Stimulated activated CD8-positive, alpha-beta memory T cell treated with anti-CD3 and anti-CD28 coated beads, Interleukin-7, amount 100 ng/mL, for 24 hours (primary cell): Measurements from ENCODE around the gene MMP28.

ENCODE experiments used
- DNase-seq: peaks from one replicate; pipeline ENCODE4 v3.0.0-alpha.2; 2020; ENCODE audit warnings: low read depth

MMP28 gene

DNA sequence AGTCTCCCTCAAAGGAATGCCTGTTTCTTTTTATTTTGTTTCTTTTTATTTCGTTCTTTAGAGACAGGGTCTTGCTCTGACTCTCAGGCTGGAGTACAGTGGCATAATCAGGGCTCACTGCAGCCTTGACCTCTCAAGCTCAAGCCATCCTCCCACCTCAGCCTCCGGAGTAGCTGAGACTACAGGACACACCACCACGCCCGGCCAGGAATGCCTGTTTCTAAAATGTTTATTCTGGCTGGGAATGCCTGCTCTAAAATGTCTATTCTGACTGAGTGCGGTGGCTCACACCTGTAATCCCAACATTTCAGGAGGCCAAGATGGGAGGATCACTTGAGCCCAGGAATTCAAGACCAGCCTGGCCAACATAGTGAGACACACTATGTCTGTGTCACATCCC is 2.5 kb upstream of the MMP28 start:
- no peak for DNase-seq

DNA sequence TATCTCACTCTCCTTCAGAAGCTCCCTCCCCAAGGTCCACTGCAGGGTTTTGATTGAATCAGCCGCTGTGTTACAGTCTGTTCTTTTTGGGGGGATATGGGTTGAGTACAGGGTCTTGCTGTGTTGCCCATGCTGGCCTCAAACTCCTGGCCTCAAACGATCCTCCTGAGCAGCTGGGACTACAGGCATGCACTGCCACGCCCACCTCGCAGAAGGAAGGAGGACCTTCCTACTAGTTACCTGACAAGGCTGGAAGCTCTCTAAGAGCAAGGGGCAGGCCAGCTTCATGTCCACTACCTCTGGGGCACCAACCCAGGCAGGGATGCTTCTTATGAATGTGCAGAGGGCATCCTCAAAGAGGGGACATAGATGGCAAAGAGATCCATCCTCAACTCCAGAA is 1.9 kb upstream of the MMP28 start:
- no peak for DNase-seq

DNA sequence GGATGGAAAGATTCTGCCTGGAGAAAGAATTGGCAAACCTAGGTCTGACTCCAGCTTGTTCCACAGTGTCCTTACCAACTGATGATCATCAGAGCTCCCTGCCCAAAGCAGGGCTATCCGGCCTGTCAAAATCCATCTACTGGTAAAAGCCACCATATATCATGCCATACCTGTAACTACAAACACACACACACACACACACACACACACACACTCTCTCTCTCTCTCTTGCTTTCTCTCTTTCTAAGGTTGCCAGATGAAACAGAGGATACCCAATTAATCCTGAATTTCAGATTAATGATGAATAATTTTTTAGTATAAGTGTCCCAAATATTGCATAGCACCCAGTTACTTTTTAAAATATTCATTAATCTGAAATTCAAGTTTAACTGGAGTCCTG is 1.5 kb upstream of the MMP28 start:
- no peak for DNase-seq

DNA sequence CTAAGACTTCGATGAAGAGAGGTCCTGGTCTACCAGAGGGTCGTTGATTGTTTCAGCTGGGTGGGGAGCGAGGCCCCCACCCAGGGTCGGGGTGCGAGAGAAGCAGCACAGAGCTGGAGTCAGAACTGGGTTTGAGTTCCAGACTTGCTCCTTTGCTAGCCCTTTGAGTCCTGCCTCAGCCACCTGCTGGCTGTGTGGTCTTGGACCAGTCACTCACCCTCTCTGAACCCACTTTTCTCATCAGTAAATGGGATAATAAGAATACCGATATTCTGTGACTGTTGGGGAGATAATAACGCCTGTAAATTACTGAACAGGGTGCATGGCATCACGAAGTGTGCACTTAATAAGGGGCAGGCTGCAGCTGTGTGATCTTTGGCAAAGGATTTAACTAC is 427 bp upstream of the MMP28 start:
- no peak for DNase-seq

DNA sequence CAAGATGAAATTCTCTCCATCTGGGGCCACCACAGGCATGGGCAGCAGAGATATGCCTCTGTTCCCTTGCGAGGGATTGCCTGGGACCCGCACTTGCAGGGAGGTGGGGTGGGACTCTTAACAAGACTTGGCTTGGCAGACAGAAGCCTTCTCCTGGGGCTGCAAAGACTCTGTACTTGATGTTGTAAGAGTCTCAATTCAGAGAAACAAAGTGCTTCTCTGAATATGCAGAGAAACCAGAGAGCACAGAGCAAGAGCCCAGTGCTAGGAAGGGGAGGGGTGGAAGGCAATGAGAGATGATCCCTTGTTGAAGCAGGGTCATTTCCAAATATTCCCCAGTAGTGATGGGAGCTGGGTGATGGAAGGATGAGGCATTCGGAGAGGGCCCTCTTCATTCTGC is 2.2 kb downstream of the MMP28 start:
- DNase-seq: no peak

DNA sequence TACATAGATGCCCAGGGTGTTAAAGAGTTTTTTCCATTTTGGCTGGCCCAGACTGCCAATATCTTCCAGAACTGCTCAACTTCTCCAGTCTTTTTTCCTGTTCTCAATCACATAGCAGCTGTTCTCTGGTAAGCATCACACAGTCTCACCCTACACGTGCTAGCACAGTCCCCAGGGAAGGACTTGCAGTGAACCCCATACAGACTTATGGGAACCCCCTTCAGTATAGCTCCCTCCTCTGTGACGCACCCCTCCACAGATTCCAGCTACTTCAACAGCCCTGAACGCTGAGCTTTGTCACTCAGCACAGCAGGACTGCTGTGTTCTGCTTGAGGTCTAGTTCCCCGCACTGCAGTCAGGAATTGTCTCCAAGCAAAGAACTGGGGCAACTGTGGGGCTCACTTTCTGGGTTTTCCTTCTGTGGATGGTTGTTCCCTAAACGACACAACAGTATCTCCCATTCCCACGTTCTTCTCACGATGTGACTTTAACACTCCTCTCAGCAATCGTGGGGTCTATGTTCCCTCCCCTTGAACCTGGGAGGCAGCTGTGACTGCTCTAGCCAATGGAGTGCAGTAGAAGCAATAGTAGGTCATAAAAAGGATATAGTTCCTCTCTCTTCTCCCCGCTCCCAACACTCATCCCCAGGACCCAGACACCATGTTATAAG is 3.6 kb downstream of the MMP28 start:
- DNase-seq: no peak

DNA sequence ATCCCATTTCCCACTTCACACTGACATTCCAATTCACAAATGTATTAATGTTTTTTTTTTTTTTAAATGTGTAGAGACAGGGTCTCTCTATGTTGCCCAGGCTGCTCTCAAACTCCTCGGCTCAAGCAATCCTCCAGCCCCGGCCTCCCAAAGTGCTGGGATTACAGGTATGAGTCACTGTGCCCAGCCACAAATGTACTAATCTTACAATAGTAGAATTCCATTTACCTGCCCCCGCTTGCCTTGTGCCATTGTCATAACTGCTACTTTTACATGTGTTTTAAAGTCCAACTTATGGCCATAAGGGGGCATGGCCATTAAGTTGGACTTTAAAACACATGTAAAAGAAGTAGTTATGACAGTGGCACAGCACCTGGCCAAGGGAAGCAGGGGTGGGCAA is 4.6 kb downstream of the MMP28 start:
- no peak for DNase-seq

DNA sequence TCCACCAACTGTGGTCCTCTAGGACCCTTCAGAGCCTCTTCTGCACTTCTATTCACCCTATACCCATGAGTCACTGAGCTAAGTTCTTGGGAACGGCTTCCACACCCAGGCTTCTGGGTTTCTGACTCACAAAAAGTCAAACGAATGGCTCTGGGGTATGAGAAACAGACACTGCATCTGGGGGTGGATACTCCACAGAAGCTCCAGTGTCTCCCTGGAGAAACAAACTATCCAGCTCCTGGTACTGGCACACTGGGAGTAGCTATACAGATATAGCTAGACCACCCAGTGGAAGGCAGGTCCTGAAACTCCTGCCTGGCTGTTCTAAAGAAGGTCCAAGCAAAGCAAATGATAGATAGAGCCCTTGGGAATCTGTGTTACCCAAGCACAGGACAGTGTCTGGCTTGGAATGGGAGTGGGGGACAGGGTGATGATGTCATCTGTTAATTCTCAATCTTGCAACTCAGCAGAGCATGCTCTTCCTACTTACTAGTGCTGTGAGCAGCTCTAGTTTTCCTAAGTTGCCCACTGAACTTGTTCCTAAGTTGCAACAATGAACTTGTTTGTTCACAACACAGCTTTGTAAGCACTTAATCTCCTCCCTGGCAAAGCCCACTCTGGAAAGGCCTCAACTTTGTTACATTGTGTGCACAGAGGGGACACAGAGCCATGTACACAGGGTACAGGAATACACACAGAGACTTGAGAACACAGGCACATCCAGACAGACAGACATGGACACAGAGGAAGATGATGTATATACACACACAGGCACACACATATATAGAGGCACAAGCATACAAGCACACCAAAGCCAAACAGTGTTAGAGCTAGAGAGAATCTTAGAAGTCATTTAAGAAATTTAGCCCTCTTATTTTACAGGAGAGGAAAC is 6.7 kb downstream of the MMP28 start:
- no peak for DNase-seq

DNA sequence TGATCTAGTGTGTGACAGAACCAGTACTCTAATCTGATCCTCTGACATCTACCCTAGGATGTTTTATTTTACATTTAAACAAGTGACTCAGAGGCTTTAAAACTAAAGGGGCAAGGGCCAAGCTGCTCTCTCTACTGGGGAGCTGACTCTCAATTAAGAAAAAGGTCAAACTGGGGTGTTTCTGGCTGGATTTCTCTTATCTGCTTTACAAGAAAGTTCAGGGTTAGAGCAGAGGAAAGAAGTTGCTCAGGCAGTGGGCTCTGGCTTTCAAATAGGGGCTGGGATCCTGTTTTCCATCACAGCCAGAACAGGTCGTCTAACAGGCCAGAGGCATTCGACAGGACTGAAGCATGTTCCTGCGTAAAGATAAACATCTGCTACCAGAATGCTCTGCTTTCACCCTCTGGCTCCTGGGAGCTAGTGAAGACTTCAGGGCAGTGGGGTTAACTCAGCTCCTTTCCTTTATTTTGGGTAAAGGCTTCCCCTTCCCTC is 8.5 kb downstream of the MMP28 start:
- DNase-seq: no peak

DNA sequence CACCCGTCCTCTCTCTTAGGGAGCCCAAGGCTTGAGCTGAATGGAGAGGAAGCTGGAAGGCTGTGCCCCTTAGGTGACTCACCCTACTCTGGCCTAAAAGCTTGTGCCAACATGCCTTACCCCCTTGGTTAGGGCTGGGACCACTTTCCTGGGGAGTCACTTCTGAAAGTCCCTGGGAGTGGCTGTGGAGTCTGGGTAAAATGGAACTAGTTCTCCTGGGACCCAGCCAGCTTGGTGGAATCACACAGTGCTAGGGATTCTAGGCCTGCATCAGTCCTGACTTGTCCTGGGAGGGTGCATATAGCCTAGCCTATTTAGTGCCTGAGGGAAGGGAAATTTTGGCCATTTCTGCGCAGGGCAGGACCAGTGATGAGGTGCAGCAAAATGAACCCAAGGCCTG is 10.5 kb downstream of the MMP28 start:
- no peak for DNase-seq

DNA sequence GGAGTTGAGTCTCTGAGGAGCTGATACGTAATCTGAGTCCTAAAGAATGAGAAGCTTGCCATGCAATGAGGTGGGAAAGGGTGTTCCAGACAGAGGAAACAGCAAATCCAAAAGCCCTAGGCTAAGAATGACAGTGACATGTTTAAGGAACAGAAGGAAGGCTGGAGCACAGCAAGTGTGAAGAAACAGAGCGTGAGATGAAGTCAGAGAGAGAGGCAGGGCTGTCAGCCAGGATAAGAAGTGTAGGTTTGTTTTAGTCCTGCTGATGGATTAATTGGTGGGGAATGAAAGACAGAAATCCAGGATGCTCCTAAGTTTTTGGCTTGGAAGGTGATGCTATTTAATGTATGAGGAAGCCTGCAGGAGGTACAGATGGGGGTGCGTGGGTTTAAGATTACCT is 14.5 kb downstream of the MMP28 start:
- no peak for DNase-seq

DNA sequence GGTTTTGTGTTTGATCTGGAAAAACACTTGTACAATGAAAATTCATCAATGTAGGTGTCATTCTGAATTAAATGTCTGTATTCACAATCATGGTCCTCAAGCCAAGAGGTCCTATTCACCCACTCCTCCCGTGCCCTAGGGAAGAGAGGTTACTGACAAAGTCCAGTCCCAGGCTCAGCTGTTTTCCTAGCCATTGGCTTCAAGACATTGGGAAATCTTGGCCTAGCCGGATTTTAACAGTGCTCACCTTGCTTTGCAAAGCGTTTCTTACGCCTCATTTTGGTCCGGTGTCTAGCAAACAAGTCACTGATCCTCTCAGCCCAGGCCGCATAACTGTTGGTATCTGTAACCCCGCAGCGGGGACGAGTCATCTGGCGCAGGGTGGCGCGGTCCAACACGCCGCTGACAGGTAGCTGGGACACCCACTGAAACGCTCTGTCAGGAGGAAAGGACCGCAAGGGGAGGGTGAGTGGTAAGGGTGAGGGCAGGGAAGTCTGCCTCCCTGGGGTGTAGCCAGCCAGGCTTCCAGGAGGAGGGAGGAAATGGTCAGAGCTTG is 16.7 kb downstream of the MMP28 start:
- DNase-seq: no peak

DNA sequence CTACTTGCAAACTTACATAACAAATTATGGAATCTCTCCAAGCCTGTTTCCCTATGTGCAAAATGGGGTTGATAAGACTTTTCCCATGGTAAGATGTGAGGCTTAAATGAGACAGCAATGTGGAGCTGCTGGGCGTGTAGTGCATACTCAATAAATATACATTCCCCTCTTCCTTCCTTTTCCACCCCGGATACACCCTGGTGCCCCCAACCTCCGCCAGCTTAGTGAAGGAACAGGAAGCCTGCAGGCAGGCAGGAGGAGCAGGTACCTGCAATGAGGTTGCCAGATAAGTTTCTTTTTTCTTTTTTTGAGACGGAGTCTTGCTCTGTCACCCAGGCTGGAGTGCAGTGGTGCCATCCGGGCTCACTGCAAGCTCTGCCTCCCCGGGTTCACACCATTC is 19.9 kb downstream of the MMP28 start:
- DNase-seq: no peak

DNA sequence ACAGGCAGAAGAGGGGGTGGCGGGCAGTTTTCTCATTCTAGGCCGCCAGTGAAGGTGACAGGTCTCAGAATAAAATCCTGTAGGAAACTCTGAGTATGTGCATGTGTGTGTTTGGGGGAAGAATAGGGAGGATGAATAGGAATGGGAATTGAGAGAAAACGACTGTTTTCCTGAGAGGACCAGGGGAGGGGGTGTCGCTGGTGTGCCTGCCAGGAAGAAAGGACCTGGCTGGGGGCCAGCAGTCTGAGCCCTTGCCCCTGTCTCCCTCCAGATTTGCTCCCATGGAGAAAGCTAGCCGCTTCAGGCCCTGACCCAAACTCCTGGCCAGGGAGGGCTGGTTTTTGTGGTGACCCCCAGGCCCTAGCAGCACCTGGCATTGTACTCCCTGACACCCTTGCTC is 20.4 kb downstream of the MMP28 start:
- DNase-seq: no peak

DNA sequence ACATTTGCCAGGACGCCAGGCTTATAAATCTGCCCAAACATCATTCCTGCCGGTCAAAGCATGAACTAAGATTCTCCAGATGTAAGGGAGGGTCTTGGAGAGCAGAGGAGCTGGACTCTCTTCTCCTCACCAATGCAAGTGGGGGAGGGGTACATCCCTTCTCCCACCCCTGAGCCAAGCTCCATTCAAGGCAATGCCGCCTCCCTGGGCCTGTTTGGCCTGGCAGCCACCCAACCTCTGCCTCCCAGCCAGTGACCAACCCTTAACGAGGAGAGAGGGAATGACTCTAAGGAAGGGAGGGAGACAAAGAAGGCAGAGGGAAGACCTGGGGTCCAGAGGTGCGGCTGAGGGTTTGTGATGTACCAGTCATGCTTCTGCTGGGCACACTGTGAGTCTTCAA is 20.9 kb downstream of the MMP28 start:
- DNase-seq: no peak

DNA sequence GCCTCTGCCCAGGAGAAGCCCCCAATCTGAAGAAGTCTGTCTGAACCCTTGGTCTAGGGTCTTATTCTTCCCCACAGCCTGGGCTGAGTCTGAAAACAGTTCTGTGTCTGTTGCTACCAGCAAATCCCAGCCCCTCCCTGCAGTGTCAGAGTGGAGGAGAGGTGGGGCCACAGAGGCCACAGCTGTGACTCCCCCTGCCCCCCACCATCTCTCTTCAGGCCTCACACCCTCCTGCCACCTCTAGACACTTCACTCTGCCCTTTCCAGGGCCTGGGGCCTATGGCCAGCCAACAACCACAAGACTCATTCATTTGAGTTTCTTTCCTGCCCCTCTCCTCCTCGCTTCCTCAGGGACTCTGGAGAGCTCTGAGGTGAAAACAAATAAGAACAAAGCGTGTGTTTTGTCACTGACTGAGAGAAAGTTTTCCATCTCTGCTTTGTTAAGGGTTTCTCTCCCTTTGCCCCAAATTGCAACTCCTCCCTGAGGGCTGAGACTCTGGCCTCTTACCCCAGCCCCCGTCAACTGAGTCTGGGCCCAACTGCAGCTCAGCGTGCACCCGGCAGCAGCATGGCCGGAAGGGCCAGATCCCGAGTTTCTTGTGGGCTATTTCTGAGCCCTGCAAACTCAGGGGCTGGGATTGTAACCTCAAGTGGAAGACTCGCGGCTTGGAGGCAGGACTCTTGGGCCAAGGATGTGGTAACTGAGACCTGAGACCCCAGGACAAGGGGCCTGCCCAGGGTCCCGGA is 21.6 kb downstream of the MMP28 start:
- no peak for DNase-seq

DNA sequence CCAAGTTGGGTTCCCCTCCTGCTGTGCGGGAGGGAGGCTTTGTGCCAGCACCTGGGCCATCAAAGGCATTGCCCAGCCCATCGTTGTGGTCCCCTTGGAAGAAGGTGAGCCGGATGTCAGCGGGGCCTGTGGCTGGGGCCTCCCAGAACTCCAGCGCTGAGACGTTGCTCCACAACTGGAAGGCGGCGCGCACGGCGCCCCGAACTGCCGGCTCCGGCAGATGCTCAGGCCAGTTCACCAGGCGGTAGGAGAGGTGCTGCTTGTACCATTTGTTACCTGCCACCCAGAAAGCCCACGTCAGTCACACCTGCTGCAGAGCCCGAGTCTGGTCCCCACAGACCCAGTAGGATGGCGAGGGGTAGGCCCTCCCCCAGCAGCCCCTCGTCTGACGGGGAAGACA is 22.3 kb downstream of the MMP28 start:
- no peak for DNase-seq

DNA sequence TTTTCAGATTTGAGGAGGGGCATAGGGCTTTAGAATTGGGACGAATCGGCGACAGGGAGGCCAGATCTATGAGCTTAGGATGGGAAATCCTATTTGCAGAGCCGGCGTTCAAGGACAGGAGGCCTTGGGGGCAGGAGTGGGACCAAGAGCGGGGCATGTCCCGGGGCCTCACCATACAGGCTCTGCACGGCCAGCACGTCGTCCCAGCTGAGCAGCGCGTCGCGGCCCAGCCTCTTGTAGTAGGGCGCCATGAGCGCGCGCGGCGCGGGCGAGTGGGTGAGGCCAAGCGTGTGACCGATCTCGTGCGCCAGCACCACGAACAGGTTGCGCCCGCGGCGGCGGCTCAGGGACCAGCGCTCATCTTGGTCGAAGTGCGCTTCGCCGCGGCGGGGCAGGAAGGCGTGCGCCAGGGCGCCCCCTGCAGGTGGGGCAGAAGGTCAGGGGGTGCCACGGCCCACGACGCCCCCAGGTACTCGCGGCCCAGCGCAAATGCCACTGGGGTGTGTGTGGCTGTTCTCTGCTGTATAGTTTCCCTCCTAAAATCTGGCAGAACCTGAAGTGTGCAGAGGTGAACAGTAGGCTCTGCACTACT is 25.4 kb downstream of the MMP28 start:
- DNase-seq: no peak

DNA sequence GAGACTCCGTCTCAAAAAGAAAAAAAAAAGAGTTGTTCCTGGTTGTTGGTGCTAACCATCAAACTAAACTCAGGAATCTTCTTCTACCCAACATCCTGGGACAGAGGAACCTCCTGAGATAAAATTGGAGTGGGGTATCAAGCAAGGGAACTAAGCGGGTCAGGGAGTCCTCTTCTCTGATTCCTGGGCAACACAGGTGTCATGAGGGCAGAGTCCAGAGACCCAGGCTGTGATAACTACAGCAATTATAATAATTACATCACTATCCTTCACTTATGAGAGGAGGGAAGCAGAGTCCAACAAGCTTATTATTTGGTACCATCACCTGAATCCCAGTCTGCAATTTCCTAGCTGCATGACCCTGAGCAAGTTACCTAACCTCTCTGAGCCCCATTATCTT is 26.6 kb downstream of the MMP28 start:
- no peak for DNase-seq

DNA sequence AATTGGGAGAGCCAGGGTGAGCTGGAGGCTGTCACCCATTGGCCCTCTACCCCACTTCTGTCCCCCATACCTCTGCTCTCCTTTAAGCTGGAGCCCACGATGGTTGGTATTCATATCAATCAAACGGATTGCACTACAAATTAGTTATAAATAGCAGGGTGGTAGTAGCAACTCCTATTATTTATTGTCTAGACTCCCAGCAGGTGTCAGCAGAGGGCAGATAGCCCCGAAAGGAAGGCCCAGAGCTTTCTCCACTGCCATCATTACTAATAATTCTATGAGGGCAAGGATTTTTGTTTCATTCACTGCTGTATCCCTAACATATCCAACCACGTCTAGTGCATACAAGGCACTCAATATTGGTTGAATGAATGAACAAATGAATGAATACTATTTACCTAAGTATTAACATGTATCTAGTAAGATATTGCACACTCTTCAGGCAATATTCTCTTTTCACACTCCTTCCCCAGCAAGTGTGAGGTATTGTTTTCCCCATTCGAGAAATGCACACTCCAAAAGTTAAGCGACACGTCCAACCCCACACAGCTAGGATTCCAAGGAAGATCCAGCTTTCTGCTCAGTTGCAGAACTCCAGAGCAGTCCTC is 28.4 kb downstream of the MMP28 start:
- DNase-seq: no peak

DNA sequence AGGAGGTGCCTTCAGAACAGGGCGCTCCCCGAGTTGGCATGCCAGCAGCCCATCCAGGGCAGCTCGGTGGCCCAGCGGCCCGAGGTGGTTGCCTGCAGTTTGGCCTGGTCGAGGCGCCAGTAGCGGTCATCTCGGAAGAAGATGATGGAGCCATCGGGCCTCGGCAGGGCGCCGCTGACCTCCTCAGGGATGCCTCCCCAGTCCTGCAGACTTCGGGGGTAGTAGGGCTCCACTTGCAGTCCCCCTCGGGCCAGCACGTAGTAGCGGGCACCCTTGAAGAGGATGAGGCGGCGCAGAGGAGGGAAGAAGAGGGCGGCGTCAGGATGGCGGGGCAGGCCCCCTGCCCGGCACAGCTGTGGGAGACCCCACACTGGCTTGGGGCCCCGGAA is 29.0 kb downstream of the MMP28 start:
- no peak for DNase-seq
